Stimulated activated naive CD8-positive, alpha-beta T cell treated with anti-CD3 and anti-CD28 coated beads, Interleukin-15, amount 100 ng/mL, for 72 hours (primary cell): ENCODE data around the gene ITK.

ENCODE experiments used
- ATAC-seq: fragments of 150-1000 bp; cut with Tn5 transposase; 2 replicates; pipeline ENCODE4 v1.10.0; 2021; ENCODE audit warnings: mild to moderate bottlenecking, moderate library complexity
- DNase-seq, 2 donors: peaks; one replicate each; pipeline ENCODE4 v3.0.0; 2021 to 2022
- H3K27ac Mint-ChIP-seq, 2 donors: one replicate each; pipeline ENCODE4 v1.8.0; 2022; ENCODE audit warnings: mild to moderate bottlenecking in 2 of 2, mixed read lengths in 2 of 2, moderate library complexity in 2 of 2
- H3K27me3 Mint-ChIP-seq: one replicate; pipeline ENCODE4 v1.8.0; 2022; ENCODE audit warnings: mixed read lengths
- H3K4me1 Mint-ChIP-seq: one replicate; pipeline ENCODE4 v1.8.0; 2022; ENCODE audit warnings: mild to moderate bottlenecking, mixed read lengths
- H3K4me3 Mint-ChIP-seq, 2 donors: one replicate each; pipeline ENCODE4 v1.8.0; 2022; ENCODE audit warnings: mild to moderate bottlenecking in 2 of 2, mixed read lengths in 2 of 2, moderate library complexity in 1 of 2
- H3K9me3 Mint-ChIP-seq, 2 donors: one replicate each; pipeline ENCODE4 v1.8.0; 2022; ENCODE audit warnings: mixed read lengths in 2 of 2

Gene ITK

GRCh38 chr5:157267761-157268480 is 87.3 kb downstream of the ITK start:
- Mint-ChIP-seq H3K27me3 (no peaks in the 10 kb centered on the region), H3K4me1 (peaks cover 87% of the 10 kb centered on the region), H3K4me3 (peak overlapping the region; percentile 84 to 96), H3K9me3 (no peaks in the 10 kb centered on the region), H3K27ac (peak overlapping the region; percentile 42 to 84)
- DNase-seq (no peak), ATAC-seq (no peak)

DNA sequence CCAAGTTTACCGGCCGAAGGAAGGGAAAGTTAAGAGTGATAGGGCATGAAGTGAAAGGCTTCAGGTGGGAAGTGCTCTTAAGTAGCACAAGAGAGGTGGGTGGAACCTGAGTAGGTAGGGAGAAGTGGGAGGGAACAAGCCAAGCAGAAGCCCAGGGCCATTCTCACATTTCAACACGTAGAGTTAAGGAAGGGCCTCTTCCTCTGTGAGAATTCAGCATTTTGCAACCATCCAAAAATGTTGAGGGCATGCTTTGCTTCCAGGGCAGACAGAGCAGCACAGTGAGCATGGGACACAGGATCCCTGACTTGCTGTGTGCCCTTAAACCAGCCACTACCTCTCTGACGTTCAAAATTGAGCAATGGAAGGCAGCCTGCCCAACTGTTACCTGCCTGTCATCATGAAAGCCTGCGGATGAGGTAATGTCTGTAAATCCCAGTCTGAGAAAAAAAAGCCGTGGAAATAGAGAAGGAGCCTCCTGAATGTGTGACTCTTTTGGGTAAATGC is 88.6 kb downstream of the ITK start:
- peaks cover 85% of the 10 kb centered on the region for H3K4me1 Mint-ChIP-seq
- H3K27ac Mint-ChIP-seq = peak overlapping the region; percentile 83 to 91
- DNase-seq (peak in 1 of 2 donors; percentile 31), ATAC-seq (no peak)
- H3K27me3 Mint-ChIP-seq = no peaks in the 10 kb centered on the region
- H3K9me3 Mint-ChIP-seq = no peaks in the 10 kb centered on the region
- H3K4me3 Mint-ChIP-seq = peak overlapping the region; percentile 81 to 84

DNA sequence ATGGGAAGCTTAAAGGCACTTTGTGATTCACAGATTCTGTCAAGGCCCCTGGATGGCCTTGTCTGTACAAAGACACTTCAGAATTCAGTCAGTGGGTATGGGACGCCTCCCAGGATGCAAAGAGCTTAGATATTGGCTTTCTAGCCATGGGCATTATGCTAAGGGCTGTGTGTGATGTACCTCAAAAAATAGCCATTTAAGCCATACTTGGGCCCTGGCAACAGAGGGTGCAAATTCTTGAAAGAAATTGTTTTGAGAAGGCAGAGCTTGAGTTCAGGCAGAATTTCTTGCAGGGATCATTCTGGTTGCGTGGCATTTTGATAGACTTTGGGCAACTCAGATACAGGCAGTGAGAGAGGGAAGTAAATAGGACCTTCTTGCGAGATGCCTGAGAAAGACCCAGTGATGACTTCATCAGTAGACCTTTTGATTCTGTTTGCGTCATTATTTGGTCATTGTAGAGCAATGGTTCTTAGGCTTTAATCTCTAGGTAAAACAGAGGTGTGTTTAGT is 89.2 kb downstream of the ITK start:
- ATAC-seq (no peak), DNase-seq (peak in 1 of 2 donors; percentile 28)
- no peaks in the 10 kb centered on the region for H3K27me3 Mint-ChIP-seq
- peak overlapping the region; percentile 81 to 84 for H3K4me3 Mint-ChIP-seq
- H3K9me3 Mint-ChIP-seq = no peaks in the 10 kb centered on the region
- H3K4me1 Mint-ChIP-seq = peaks cover 79% of the 10 kb centered on the region
- H3K27ac Mint-ChIP-seq = peak overlapping the region; percentile 91 to 93

DNA sequence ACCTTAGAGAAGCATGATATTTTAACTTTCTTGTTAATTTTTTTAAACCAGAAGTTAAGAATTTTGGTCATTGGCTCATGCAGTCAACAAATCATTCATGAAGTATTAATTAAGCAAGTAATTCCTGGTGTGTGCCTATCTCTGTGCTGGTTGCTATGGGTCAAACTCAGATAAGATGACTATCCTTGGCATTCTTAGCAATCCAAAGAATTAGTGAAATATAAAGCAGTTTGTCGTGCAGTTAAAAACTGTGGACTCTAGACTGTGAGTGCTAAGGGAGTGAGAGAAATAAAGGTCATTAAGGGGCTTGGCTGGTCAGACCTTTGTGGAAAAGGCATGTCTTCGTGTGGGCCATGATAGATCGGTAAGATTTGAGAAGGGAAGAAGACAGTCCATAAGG is 90.1 kb downstream of the ITK start:
- ATAC-seq = no peak
- Mint-ChIP-seq H3K27me3 (no peaks in the 10 kb centered on the region), H3K9me3 (no peaks in the 10 kb centered on the region), H3K4me3 (peak overlapping the region; percentile 81 to 84), H3K27ac (peak overlapping the region; percentile 98), H3K4me1 (peaks cover 75% of the 10 kb centered on the region)
- DNase-seq = no peak

GRCh38 chr5:157271740-157272271 is 91.2 kb downstream of the ITK start:
- H3K27ac Mint-ChIP-seq = peak overlapping the region; percentile 98
- peak; percentile 87 to 97 for DNase-seq
- peak; percentile 92 for ATAC-seq
- no peaks in the 10 kb centered on the region for H3K27me3 Mint-ChIP-seq
- no peaks in the 10 kb centered on the region for H3K9me3 Mint-ChIP-seq
- peaks cover 85% of the 10 kb centered on the region for H3K4me1 Mint-ChIP-seq
- peak overlapping the region; percentile 81 to 84 for H3K4me3 Mint-ChIP-seq

GRCh38 chr5:157273131-157273556 is 92.5 kb downstream of the ITK start:
- DNase-seq (peak in 1 of 2 donors; percentile 69), ATAC-seq (peak; percentile 58)
- Mint-ChIP-seq H3K27me3 (no peaks in the 10 kb centered on the region), H3K9me3 (no peaks in the 10 kb centered on the region), H3K4me3 (peak overlapping the region; percentile 84 to 87), H3K4me1 (peaks cover 86% of the 10 kb centered on the region), H3K27ac (peak overlapping the region; percentile 98)

DNA sequence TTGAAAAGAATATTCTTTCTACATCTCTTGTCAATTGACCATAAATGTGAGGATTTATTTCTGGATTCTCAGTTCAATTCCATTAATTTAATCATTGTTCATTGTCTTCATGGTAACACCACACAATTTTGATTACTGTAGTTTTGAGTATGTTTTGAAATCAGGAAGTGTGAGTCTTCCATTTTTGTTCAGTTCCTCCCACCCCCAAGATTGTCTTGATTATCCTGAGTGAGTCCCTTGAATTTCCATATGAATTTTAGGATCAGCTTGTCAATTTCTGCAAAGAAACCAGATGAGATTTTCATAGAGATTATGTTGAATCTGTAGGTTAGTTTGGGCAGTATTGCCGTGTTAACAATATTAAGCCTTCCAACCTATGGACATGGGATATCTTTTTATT is 94.8 kb downstream of the ITK start:
- no peak overlapping the region for H3K27ac Mint-ChIP-seq
- no peaks in the 10 kb centered on the region for H3K9me3 Mint-ChIP-seq
- no peaks in the 10 kb centered on the region for H3K27me3 Mint-ChIP-seq
- peaks cover 86% of the 10 kb centered on the region for H3K4me1 Mint-ChIP-seq
- peak overlapping the region in 1 of 2 donors; percentile 33 for H3K4me3 Mint-ChIP-seq
- ATAC-seq (no peak), DNase-seq (no peak)

- Mint-ChIP-seq H3K9me3 (peaks cover 6 to 9% of the 10 kb centered on the region in 2 donors), H3K27me3 (no peaks in the 10 kb centered on the region), H3K4me3 (no peak overlapping the region), H3K4me1 (peaks cover 86% of the 10 kb centered on the region), H3K27ac (peak overlapping the region in 1 of 2 donors; percentile 11)
- no peak for DNase-seq
- no peak for ATAC-seq
Observed at GRCh38 chr5:157278319-157279037, 97.8 kb downstream of the ITK start.

GRCh38 chr5:157279605-157280239 is 99.1 kb downstream of the ITK start:
- peaks cover 6 to 9% of the 10 kb centered on the region in 2 donors for H3K9me3 Mint-ChIP-seq
- H3K4me3 Mint-ChIP-seq = peak overlapping the region; percentile 43 to 73
- H3K27ac Mint-ChIP-seq = peak overlapping the region; percentile 59 to 84
- no peak for ATAC-seq
- DNase-seq = no peak
- no peaks in the 10 kb centered on the region for H3K27me3 Mint-ChIP-seq
- peaks cover 93% of the 10 kb centered on the region for H3K4me1 Mint-ChIP-seq

- Mint-ChIP-seq H3K27ac (peak overlapping the region; percentile 92 to 93), H3K4me1 (peaks cover 96% of the 10 kb centered on the region), H3K27me3 (no peaks in the 10 kb centered on the region), H3K4me3 (peak overlapping the region; percentile 24 to 68), H3K9me3 (peaks cover 6 to 9% of the 10 kb centered on the region in 2 donors)
- no peak for DNase-seq
- peak; percentile 36 for ATAC-seq
Observed at GRCh38 chr5:157280927-157281326, 100.3 kb downstream of the ITK start.

DNA sequence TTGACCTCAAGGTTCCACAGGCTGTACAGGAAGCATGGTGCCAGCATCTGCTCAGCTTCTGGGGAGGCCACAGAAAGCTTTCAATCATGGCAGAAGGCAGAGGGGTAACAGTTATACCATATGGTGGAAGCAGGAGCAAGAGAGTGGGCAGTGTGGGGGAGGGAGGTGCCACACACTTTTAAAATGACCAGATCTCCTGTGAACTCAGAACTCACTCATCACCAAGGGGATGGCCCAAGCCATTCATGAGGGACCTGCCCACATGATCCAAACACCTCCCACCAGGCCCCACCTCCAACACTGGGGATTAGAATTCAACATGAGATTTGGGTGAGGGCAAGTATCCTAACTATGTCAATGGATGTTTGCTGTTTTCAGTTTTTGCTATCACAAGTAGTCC is 101.5 kb downstream of the ITK start:
- H3K4me3 Mint-ChIP-seq = peak overlapping the region; percentile 2 to 18
- H3K27ac Mint-ChIP-seq = peak overlapping the region; percentile 42 to 75
- H3K4me1 Mint-ChIP-seq = peaks cover 92% of the 10 kb centered on the region
- H3K9me3 Mint-ChIP-seq = peaks cover 6 to 9% of the 10 kb centered on the region in 2 donors
- no peaks in the 10 kb centered on the region for H3K27me3 Mint-ChIP-seq
- no peak for DNase-seq
- peak; percentile 56 for ATAC-seq

GRCh38 chr5:157283434-157283833 is 102.8 kb downstream of the ITK start:
- H3K27me3 Mint-ChIP-seq = no peaks in the 10 kb centered on the region
- H3K27ac Mint-ChIP-seq = no peak overlapping the region
- peak overlapping the region; percentile 14 to 18 for H3K4me3 Mint-ChIP-seq
- peaks cover 94% of the 10 kb centered on the region for H3K4me1 Mint-ChIP-seq
- ATAC-seq (peak; percentile 76), DNase-seq (no peak)
- H3K9me3 Mint-ChIP-seq = peaks cover 6 to 9% of the 10 kb centered on the region in 2 donors

DNA sequence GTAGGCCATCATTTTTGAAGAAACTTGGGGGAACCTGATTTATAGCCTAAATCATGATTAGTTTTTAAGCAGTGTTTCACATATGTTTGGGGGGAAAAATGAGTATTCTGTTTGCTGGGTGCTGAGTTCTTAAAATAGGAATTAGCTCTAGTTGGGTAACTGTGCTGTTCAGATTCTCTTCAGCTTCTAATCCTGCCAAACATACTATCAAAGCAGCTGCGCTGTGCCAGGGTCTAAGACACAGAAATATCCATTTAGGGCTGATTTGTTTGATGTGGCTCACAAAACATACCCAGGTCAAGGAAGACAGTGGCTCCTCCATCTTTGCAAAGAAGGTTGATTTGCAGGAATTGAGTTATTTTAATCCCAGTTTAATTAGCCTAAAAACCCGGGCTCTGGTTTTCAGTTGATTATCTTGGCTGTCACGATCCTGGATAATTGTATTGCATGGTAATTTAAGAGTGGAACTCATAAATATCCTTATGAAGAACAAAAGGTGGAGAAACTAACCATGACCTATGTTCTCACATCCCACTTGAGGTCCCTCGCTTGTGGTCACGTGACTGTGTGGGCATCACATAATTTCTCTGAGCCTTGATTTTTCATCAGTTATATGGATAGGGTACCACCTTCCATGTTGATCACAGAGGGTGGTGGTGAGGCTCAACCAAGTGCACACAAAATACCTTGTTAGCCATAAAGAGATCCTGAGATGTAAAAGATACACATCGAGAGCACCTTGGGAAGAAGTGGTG is 104.0 kb downstream of the ITK start:
- Mint-ChIP-seq H3K27ac (no peak overlapping the region), H3K27me3 (no peaks in the 10 kb centered on the region), H3K4me3 (no peak overlapping the region), H3K4me1 (peaks cover 94% of the 10 kb centered on the region), H3K9me3 (peaks cover 6 to 9% of the 10 kb centered on the region in 2 donors)
- DNase-seq (no peak), ATAC-seq (no peak)

- H3K4me3 Mint-ChIP-seq = no peak overlapping the region
- ATAC-seq = no peak
- no peaks in the 10 kb centered on the region for H3K27me3 Mint-ChIP-seq
- H3K4me1 Mint-ChIP-seq = peaks cover 94% of the 10 kb centered on the region
- DNase-seq = no peak
- no peak overlapping the region for H3K27ac Mint-ChIP-seq
- H3K9me3 Mint-ChIP-seq = peaks cover 6 to 9% of the 10 kb centered on the region in 2 donors
Observed at GRCh38 chr5:157285310-157286035, 104.8 kb downstream of the ITK start.
